Parathyroid adenoma (tissue), 2 donors: ENCODE measurements around the gene PCDHGA3.

Source experiments
- H2AFZ ChIP-seq: fragments of 300-600 bp; sonication (generic); one replicate; pipeline ENCODE4 v1.7.0; 2017; ENCODE audit warnings: antibody characterized with exemption, mild to moderate bottlenecking
- H3K27ac ChIP-seq: fragments of 300-600 bp; sonication (generic); one replicate; pipeline ENCODE4 v1.7.0; 2017
- H3K27me3 ChIP-seq: fragments of 300-600 bp; sonication (generic); one replicate; pipeline ENCODE4 v1.7.0; 2017; ENCODE audit warnings: low read length; ENCODE audit not compliant: control insufficient read depth, insufficient read depth
- H3K36me3 ChIP-seq: fragments of 300-600 bp; sonication (generic); one replicate; pipeline ENCODE4 v1.7.0; 2017; ENCODE audit warnings: low read length; ENCODE audit not compliant: control insufficient read depth, insufficient read depth
- H3K4me1 ChIP-seq: fragments of 300-600 bp; sonication (generic); one replicate; pipeline ENCODE4 v1.7.0; 2017; ENCODE audit warnings: control low read depth
- H3K4me2 ChIP-seq: fragments of 300-600 bp; sonication (generic); one replicate; pipeline ENCODE4 v1.7.0; 2017; ENCODE audit warnings: low read length
- H3K4me3 ChIP-seq: fragments of 300-600 bp; sonication (generic); one replicate; pipeline ENCODE4 v1.7.0; 2017; ENCODE audit warnings: low read depth, low read length
- H3K79me2 ChIP-seq: fragments of 300-600 bp; sonication (generic); one replicate; pipeline ENCODE4 v1.7.0; 2017; ENCODE audit warnings: control low read depth
- H3K9ac ChIP-seq: fragments of 300-600 bp; sonication (generic); one replicate; pipeline ENCODE4 v1.7.0; 2017; ENCODE audit warnings: mild to moderate bottlenecking
- H3K9me3 ChIP-seq: fragments of 300-600 bp; sonication (generic); one replicate; pipeline ENCODE4 v1.7.0; 2017; ENCODE audit warnings: low read length; ENCODE audit not compliant: control insufficient read depth
- CTCF ChIP-seq: fragments of 300-600 bp; sonication (generic); IDR thresholded peaks from one replicate; pipeline ENCODE4 v1.7.0; 2017; ENCODE audit warnings: antibody characterized with exemption, mild to moderate bottlenecking
- donor health status: primary hyperparathyroidism.

Gene PCDHGA3

GRCh38 chr5:141366016-141366896 lies 22.6 kb downstream of the PCDHGA3 start:
- H3K9ac ChIP-seq = no peak overlapping the region
- no peaks in the 10 kb centered on the region for H3K27me3 ChIP-seq
- H3K36me3 ChIP-seq = peaks cover 2% of the 10 kb centered on the region
- H3K4me3 ChIP-seq = no peak overlapping the region
- H3K4me1 ChIP-seq = no peaks in the 10 kb centered on the region
- no peak for TF ChIP-seq CTCF
- H3K27ac ChIP-seq = no peak overlapping the region
- no peaks in the 10 kb centered on the region for H3K79me2 ChIP-seq
- no peak overlapping the region for H2AFZ ChIP-seq
- H3K9me3 ChIP-seq = peaks cover 5% of the 10 kb centered on the region
- no peak overlapping the region for H3K4me2 ChIP-seq

GRCh38 chr5:141369994-141370848 lies 26.6 kb downstream of the PCDHGA3 start, which contains the start of gene PCDHGB3:
TSS of gene PCDHGB3 (plus strand) at chr5:141370242. CDS start at chr5:141370395, 153 bp downstream.
- Histone ChIP-seq H3K27ac (peak within 1 kb of the TSS; percentile 30), H3K4me3 (no peak within 1 kb of the TSS), H2AFZ (peak within 1 kb of the TSS; percentile 48), H3K4me2 (no peak within 1 kb of the TSS), H3K36me3 (no peaks in the 10 kb centered on the region), H3K79me2 (no peaks in the 10 kb centered on the region), H3K27me3 (no peaks in the 10 kb centered on the region), H3K4me1 (no peaks in the 10 kb centered on the region), H3K9me3 (peaks cover 13% of the 10 kb centered on the region), H3K9ac (no peak within 1 kb of the TSS)
- TF ChIP-seq CTCF = peak; percentile 46

- H2AFZ ChIP-seq = no peak overlapping the region
- TF ChIP-seq CTCF = no peak
- H3K27me3 ChIP-seq = no peaks in the 10 kb centered on the region
- H3K9me3 ChIP-seq = peaks cover 13% of the 10 kb centered on the region
- H3K27ac ChIP-seq = no peak overlapping the region
- H3K4me1 ChIP-seq = no peaks in the 10 kb centered on the region
- H3K36me3 ChIP-seq = no peaks in the 10 kb centered on the region
- no peak overlapping the region for H3K4me2 ChIP-seq
- no peak overlapping the region for H3K4me3 ChIP-seq
- no peaks in the 10 kb centered on the region for H3K79me2 ChIP-seq
- no peak overlapping the region for H3K9ac ChIP-seq
Measured at GRCh38 chr5:141371572-141372475, 28.2 kb downstream of the PCDHGA3 start.

GRCh38 chr5:141373673-141374317 lies 30.2 kb downstream of the PCDHGA3 start, which contains the start of gene PCDHGA6:
TSS of gene PCDHGA6 (plus strand) at chr5:141373891. CDS start at chr5:141374084, 193 bp downstream.
- H2AFZ ChIP-seq = peak within 1 kb of the TSS; percentile 38
- H3K9me3 ChIP-seq = peaks cover 13% of the 10 kb centered on the region
- peak within 1 kb of the TSS; percentile 16 for H3K27ac ChIP-seq
- no peak for TF ChIP-seq CTCF
- H3K79me2 ChIP-seq = no peaks in the 10 kb centered on the region
- H3K4me1 ChIP-seq = no peaks in the 10 kb centered on the region
- H3K4me2 ChIP-seq = no peak within 1 kb of the TSS
- peak within 1 kb of the TSS; percentile 35 for H3K4me3 ChIP-seq
- H3K9ac ChIP-seq = no peak within 1 kb of the TSS
- no peaks in the 10 kb centered on the region for H3K36me3 ChIP-seq
- H3K27me3 ChIP-seq = no peaks in the 10 kb centered on the region
